ENCODE results near the gene FZD10.

Gene FZD10

GRCh38 chr12:130169256-130169655, 7.0 kb downstream of the FZD10 start:
- H3K9ac ChIP-seq (ENCODE audit: low read length) = no peak overlapping the region
- H2AFZ ChIP-seq (ENCODE audit: insufficient read depth, low read length, poor library complexity) = no peak overlapping the region
- no peak overlapping the region for H4K12ac ChIP-seq (ENCODE audit: low read depth, low read length)
- no peak overlapping the region for H4K91ac ChIP-seq (ENCODE audit: low read depth, low read length)
- H3K4ac ChIP-seq (ENCODE audit: low read depth, low read length) = no peak overlapping the region
- no peak overlapping the region for H2BK12ac ChIP-seq (ENCODE audit: low read length)
- no peak overlapping the region for H4K8ac ChIP-seq (ENCODE audit: low read depth, low read length)
- H3K36me3 ChIP-seq (ENCODE audit: control insufficient read depth in 1 of 2, insufficient read depth in 2 of 2, low read length in 2 of 2) = no peaks in the 10 kb centered on the region
- no peak overlapping the region for H3K27ac ChIP-seq (ENCODE audit: low read depth, low read length)
- WGBS (ENCODE audit: extremely low coverage, insufficient coverage, insufficient read length) = no CpG with 5 or more reads among the region's 6 CpGs
- no peak overlapping the region for H2BK120ac ChIP-seq (ENCODE audit: insufficient read depth, low read length, poor library complexity)
- H3K79me1 ChIP-seq (ENCODE audit: low read length) = no peaks in the 10 kb centered on the region
- no peaks in the 10 kb centered on the region for H3K79me2 ChIP-seq (ENCODE audit: control insufficient read depth, insufficient read depth, low read length, poor library complexity)
- H3K9me3 ChIP-seq (ENCODE audit: insufficient read depth, low read depth, low read length) = peaks cover 2% of the 10 kb centered on the region
- no peak overlapping the region for H2BK5ac ChIP-seq (ENCODE audit: low read depth, low read length, poor library complexity)
- H3K4me2 ChIP-seq (ENCODE audit: low read length) = no peak overlapping the region
- DNase-seq = no peak
- H3K14ac ChIP-seq (ENCODE audit: low read length) = no peak overlapping the region
- peaks cover 22% of the 10 kb centered on the region for H3K27me3 ChIP-seq (ENCODE audit: insufficient read depth, low read length)
- H2AK5ac ChIP-seq (ENCODE audit: low read length) = no peak overlapping the region
- H3K4me3 ChIP-seq (ENCODE audit: low read depth, low read length) = no peak overlapping the region
- no peaks in the 10 kb centered on the region for H3K4me1 ChIP-seq (ENCODE audit: control insufficient read depth in 1 of 2, insufficient read depth in 2 of 2, low read length in 2 of 2)
- no peak overlapping the region for H3K23ac ChIP-seq (ENCODE audit: low read length)
- H3K18ac ChIP-seq (ENCODE audit: low read length) = no peak overlapping the region

- H4K12ac ChIP-seq (ENCODE audit: low read depth, low read length) = no peak overlapping the region
- no peak overlapping the region for H3K4me2 ChIP-seq (ENCODE audit: low read length)
- no peak overlapping the region for H3K4ac ChIP-seq (ENCODE audit: low read depth, low read length)
- H4K8ac ChIP-seq (ENCODE audit: low read depth, low read length) = no peak overlapping the region
- H2BK5ac ChIP-seq (ENCODE audit: low read depth, low read length, poor library complexity) = no peak overlapping the region
- H3K9ac ChIP-seq (ENCODE audit: low read length) = no peak overlapping the region
- no peak overlapping the region for H3K23ac ChIP-seq (ENCODE audit: low read length)
- no peaks in the 10 kb centered on the region for H3K79me1 ChIP-seq (ENCODE audit: low read length)
- no peak overlapping the region for H3K27ac ChIP-seq (ENCODE audit: low read depth, low read length)
- H2AK5ac ChIP-seq (ENCODE audit: low read length) = no peak overlapping the region
- H3K4me1 ChIP-seq (ENCODE audit: control insufficient read depth in 1 of 2, insufficient read depth in 2 of 2, low read length in 2 of 2) = no peaks in the 10 kb centered on the region
- no peak overlapping the region for H2BK120ac ChIP-seq (ENCODE audit: insufficient read depth, low read length, poor library complexity)
- WGBS (ENCODE audit: extremely low coverage, insufficient coverage, insufficient read length) = no CpG with 5 or more reads among the region's 6 CpGs
- no peak overlapping the region for H2BK12ac ChIP-seq (ENCODE audit: low read length)
- H2AFZ ChIP-seq (ENCODE audit: insufficient read depth, low read length, poor library complexity) = no peak overlapping the region
- H3K4me3 ChIP-seq (ENCODE audit: low read depth, low read length) = no peak overlapping the region
- no peaks in the 10 kb centered on the region for H3K36me3 ChIP-seq (ENCODE audit: control insufficient read depth in 1 of 2, insufficient read depth in 2 of 2, low read length in 2 of 2)
- H3K79me2 ChIP-seq (ENCODE audit: control insufficient read depth, insufficient read depth, low read length, poor library complexity) = no peaks in the 10 kb centered on the region
- no peak overlapping the region for H4K91ac ChIP-seq (ENCODE audit: low read depth, low read length)
- peaks cover 2% of the 10 kb centered on the region for H3K9me3 ChIP-seq (ENCODE audit: insufficient read depth, low read depth, low read length)
- H3K18ac ChIP-seq (ENCODE audit: low read length) = no peak overlapping the region
- no peak for DNase-seq
- no peak overlapping the region for H3K14ac ChIP-seq (ENCODE audit: low read length)
- H3K27me3 ChIP-seq (ENCODE audit: insufficient read depth, low read length) = peaks cover 16% of the 10 kb centered on the region
Observed at GRCh38 chr12:130169924-130170323, 7.7 kb downstream of the FZD10 start.

GRCh38 chr12:130170611-130171010, 8.3 kb downstream of the FZD10 start:
- H3K79me1 ChIP-seq (ENCODE audit: low read length) = no peaks in the 10 kb centered on the region
- H4K91ac ChIP-seq (ENCODE audit: low read depth, low read length) = no peak overlapping the region
- H3K27ac ChIP-seq (ENCODE audit: low read depth, low read length) = no peak overlapping the region
- no peak overlapping the region for H3K14ac ChIP-seq (ENCODE audit: low read length)
- no peak overlapping the region for H2AFZ ChIP-seq (ENCODE audit: insufficient read depth, low read length, poor library complexity)
- H3K27me3 ChIP-seq (ENCODE audit: insufficient read depth, low read length) = peaks cover 13% of the 10 kb centered on the region
- no peak overlapping the region for H2BK12ac ChIP-seq (ENCODE audit: low read length)
- no peaks in the 10 kb centered on the region for H3K4me1 ChIP-seq (ENCODE audit: control insufficient read depth in 1 of 2, insufficient read depth in 2 of 2, low read length in 2 of 2)
- peaks cover 2% of the 10 kb centered on the region for H3K9me3 ChIP-seq (ENCODE audit: insufficient read depth, low read depth, low read length)
- no CpG with 5 or more reads among the region's 11 CpGs for WGBS (ENCODE audit: extremely low coverage, insufficient coverage, insufficient read length)
- H3K23ac ChIP-seq (ENCODE audit: low read length) = no peak overlapping the region
- no peak overlapping the region for H3K4ac ChIP-seq (ENCODE audit: low read depth, low read length)
- H3K18ac ChIP-seq (ENCODE audit: low read length) = no peak overlapping the region
- H2BK5ac ChIP-seq (ENCODE audit: low read depth, low read length, poor library complexity) = no peak overlapping the region
- H4K8ac ChIP-seq (ENCODE audit: low read depth, low read length) = no peak overlapping the region
- H3K4me3 ChIP-seq (ENCODE audit: low read depth, low read length) = no peak overlapping the region
- H2AK5ac ChIP-seq (ENCODE audit: low read length) = no peak overlapping the region
- H3K36me3 ChIP-seq (ENCODE audit: control insufficient read depth in 1 of 2, insufficient read depth in 2 of 2, low read length in 2 of 2) = no peaks in the 10 kb centered on the region
- no peak overlapping the region for H4K12ac ChIP-seq (ENCODE audit: low read depth, low read length)
- H3K79me2 ChIP-seq (ENCODE audit: control insufficient read depth, insufficient read depth, low read length, poor library complexity) = no peaks in the 10 kb centered on the region
- DNase-seq = no peak
- no peak overlapping the region for H2BK120ac ChIP-seq (ENCODE audit: insufficient read depth, low read length, poor library complexity)
- H3K4me2 ChIP-seq (ENCODE audit: low read length) = no peak overlapping the region
- no peak overlapping the region for H3K9ac ChIP-seq (ENCODE audit: low read length)

GRCh38 chr12:130177635-130178242, 15.5 kb downstream of the FZD10 start:
- H3K27ac ChIP-seq (ENCODE audit: low read depth, low read length) = no peak overlapping the region
- H3K18ac ChIP-seq (ENCODE audit: low read length) = no peak overlapping the region
- no peaks in the 10 kb centered on the region for H3K36me3 ChIP-seq (ENCODE audit: control insufficient read depth in 1 of 2, insufficient read depth in 2 of 2, low read length in 2 of 2)
- peaks cover 7 to 8% of the 10 kb centered on the region in 2 experiments for H3K4me1 ChIP-seq (ENCODE audit: control insufficient read depth in 1 of 2, insufficient read depth in 2 of 2, low read length in 2 of 2)
- H3K9me3 ChIP-seq (ENCODE audit: insufficient read depth, low read depth, low read length) = no peaks in the 10 kb centered on the region
- no peaks in the 10 kb centered on the region for H3K27me3 ChIP-seq (ENCODE audit: insufficient read depth, low read length)
- no peak overlapping the region for H3K4ac ChIP-seq (ENCODE audit: low read depth, low read length)
- no peak overlapping the region for H3K9ac ChIP-seq (ENCODE audit: low read length)
- H4K91ac ChIP-seq (ENCODE audit: low read depth, low read length) = no peak overlapping the region
- H3K79me1 ChIP-seq (ENCODE audit: low read length) = no peaks in the 10 kb centered on the region
- H3K14ac ChIP-seq (ENCODE audit: low read length) = no peak overlapping the region
- no peak overlapping the region for H2BK120ac ChIP-seq (ENCODE audit: insufficient read depth, low read length, poor library complexity)
- H2AFZ ChIP-seq (ENCODE audit: insufficient read depth, low read length, poor library complexity) = no peak overlapping the region
- H4K12ac ChIP-seq (ENCODE audit: low read depth, low read length) = no peak overlapping the region
- H2AK5ac ChIP-seq (ENCODE audit: low read length) = no peak overlapping the region
- H2BK5ac ChIP-seq (ENCODE audit: low read depth, low read length, poor library complexity) = no peak overlapping the region
- DNase-seq = no peak
- no peak overlapping the region for H4K8ac ChIP-seq (ENCODE audit: low read depth, low read length)
- no CpG with 5 or more reads among the region's 14 CpGs for WGBS (ENCODE audit: extremely low coverage, insufficient coverage, insufficient read length)
- H3K4me3 ChIP-seq (ENCODE audit: low read depth, low read length) = no peak overlapping the region
- no peaks in the 10 kb centered on the region for H3K79me2 ChIP-seq (ENCODE audit: control insufficient read depth, insufficient read depth, low read length, poor library complexity)
- H3K4me2 ChIP-seq (ENCODE audit: low read length) = no peak overlapping the region
- no peak overlapping the region for H2BK12ac ChIP-seq (ENCODE audit: low read length)
- no peak overlapping the region for H3K23ac ChIP-seq (ENCODE audit: low read length)

Data from trophoblast cell (in vitro differentiated cells and primary cell).